ENCODE measurements around the gene ACVR2B. TPM values are rescaled to one million over a fixed set of nuclear protein-coding genes. Genes with fewer than 3 reads are reported as not detected.

ACVR2B gene
- total RNA-seq, 4 donors from 2014 or later, result 2.7 to 9.9 (median 4.3) TPM

DNA sequence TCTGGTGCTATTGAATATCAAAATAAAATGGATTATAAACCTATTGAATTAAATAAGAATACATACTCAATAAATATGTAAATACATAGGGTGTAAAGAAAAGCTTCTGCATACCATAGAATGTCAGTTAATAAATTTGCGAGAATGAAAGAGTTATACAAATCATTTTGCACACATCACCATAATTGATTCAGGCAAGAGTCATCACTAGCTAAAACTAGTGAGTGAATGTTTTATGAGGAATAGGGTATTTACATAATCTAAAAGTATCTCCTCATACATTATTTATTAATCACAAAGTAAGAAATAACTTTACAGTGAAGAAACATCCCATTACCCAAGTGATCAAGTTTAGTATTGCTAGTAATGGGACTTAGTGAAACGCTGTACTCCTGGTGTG, 56.0 kb downstream of the ACVR2B start:
- ATAC-seq (ENCODE audit: low FRiP score) (no peak), DNase-seq (ENCODE audit: low spot score) (no peak)
- TF ChIP-seq, protein P1, sequence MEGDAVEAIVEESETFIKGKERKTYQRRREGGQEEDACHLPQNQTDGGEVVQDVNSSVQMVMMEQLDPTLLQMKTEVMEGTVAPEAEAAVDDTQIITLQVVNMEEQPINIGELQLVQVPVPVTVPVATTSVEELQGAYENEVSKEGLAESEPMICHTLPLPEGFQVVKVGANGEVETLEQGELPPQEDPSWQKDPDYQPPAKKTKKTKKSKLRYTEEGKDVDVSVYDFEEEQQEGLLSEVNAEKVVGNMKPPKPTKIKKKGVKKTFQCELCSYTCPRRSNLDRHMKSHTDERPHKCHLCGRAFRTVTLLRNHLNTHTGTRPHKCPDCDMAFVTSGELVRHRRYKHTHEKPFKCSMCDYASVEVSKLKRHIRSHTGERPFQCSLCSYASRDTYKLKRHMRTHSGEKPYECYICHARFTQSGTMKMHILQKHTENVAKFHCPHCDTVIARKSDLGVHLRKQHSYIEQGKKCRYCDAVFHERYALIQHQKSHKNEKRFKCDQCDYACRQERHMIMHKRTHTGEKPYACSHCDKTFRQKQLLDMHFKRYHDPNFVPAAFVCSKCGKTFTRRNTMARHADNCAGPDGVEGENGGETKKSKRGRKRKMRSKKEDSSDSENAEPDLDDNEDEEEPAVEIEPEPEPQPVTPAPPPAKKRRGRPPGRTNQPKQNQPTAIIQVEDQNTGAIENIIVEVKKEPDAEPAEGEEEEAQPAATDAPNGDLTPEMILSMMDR (IDR thresholded peaks at IDR 0.05), result no peak

DNA sequence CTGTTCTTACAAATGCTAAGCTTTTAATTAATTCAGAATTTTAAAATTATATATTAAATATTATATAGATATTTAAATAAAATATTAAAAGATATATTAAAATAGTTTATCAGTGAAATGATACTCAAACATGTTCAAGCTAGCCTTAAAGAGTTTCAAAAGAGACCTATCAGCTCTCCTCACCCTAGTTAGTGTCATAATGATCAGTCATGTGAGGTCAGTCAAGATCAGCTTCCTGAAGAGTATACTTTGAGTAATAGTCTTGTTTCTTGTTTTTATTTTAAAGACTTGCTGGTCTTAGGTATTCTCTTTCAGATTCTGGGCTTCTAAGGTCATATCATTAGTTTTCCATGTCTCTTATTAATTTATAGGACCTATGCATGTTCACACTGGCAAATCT, 56.9 kb downstream of the ACVR2B start:
- DNase-seq (ENCODE audit: low spot score) (no peak), ATAC-seq (ENCODE audit: low FRiP score) (no peak)
- TF ChIP-seq, protein P1 (IDR thresholded peaks at IDR 0.05), result no peak

DNA sequence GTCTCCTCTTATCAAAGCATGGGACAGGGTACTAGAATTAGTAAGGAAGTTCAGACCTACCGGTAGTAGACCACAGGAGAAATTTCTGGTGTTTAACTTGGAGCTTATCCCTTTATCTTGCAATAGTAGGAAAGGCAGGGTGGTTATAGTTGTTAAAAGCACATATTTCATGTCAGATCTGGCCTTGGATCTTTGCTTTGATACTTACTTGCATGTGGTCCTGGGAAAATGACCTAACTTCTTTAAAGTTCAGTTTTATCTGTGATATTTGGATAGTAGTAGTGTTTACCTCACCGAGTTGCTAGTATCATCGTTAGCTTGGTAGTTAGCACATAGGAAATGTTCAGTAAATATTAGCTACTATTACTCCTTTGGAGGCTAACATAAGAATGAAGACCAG, 57.9 kb downstream of the ACVR2B start:
- ATAC-seq (ENCODE audit: low FRiP score), result no peak
- no peak for DNase-seq (ENCODE audit: low spot score)
- TF ChIP-seq, protein P1 (IDR thresholded peaks at IDR 0.05), result no peak

DNA sequence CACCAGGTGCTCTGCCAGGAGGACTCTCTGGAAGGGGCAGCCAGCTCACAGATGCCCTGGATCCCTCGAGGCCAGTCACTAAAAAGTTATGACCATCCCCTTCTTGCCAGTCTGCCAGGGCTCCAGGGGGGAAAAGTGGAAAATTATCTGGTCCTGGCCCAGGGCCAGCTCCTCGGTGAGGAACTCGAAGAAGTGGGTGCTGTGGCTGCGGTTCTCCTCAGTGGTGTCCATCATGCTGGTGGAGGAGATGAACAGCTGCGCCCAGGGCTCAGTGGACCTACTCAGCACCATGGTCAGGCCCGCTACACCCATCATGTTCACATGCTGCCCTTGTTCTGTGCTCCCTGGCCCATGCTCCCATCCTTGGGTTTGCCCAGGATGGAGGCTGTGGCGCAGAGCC, 61.7 kb downstream of the ACVR2B start:
- no peak for ATAC-seq (ENCODE audit: low FRiP score)
- DNase-seq (ENCODE audit: low spot score), result no peak
- TF ChIP-seq, protein P1 (IDR thresholded peaks at IDR 0.05), result no peak

DNA sequence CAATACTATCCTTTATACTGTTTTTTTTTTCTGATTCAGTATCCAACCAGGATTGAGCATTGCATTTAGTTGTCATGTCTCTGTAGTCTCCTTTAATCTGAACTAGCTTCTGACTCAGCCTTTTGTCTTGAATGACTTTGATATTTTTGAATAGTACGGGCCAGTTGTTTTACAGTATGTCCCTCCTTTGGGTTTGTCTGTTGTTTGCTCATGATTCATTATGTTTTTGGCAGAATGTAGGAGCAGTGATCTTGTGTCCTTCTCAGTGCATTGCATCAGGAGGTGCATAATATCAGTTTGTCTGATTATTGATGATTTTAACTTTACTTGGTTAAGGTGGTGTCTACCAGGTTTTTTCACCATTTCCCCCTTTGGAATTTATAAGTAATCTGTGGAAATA, 63.0 kb downstream of the ACVR2B start:
- DNase-seq (ENCODE audit: low spot score) (no peak), ATAC-seq (ENCODE audit: low FRiP score) (no peak)
- TF ChIP-seq, protein P1 (IDR thresholded peaks at IDR 0.05), result no peak

DNA sequence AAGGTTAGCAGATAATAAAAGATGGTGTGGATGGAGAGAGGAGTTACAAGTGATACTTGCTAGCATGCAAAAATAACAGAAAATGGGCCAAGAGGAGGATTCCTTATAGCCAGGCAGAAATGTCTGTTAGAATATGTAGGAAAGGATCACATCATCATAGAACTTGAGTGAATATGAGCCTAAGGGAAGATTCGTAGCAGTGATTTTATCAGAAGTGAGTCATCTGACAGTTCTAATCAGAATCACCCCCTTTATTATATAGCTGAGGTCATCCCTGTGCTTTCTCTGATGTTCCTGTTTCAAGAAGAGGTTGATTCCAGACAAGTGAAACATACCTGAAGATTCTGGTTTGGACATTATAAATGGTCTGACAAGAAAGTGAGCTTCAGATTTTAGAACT, 65.3 kb downstream of the ACVR2B start:
- TF ChIP-seq, protein P1 (IDR thresholded peaks at IDR 0.05), result no peak
- DNase-seq (ENCODE audit: low spot score), result no peak
- ATAC-seq (ENCODE audit: low FRiP score), result no peak

DNA sequence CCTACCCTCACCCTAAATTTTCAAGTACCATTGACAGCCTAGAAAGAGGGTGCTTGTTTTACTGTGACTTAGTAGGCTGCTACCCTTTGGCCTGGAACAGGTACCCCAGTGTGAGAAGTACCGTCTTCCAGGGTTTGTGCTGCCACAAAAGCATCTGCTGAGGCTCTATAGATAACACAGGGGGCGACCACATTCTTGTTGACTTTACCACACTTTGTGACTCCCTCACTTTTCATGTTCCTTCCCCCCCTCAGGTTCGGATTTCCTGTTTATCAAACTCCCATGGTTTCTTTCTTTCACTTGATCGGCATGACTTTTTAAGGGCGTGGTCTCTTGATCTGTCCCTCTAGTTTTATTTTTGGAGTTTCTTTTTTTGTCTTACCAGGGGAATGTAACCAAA, 66.0 kb downstream of the ACVR2B start:
- DNase-seq (ENCODE audit: low spot score) (no peak), ATAC-seq (ENCODE audit: low FRiP score) (no peak)
- TF ChIP-seq, protein P1 (IDR thresholded peaks at IDR 0.05), result no peak

Measured in omental fat pad (tissue), 4 donors.